GM13976 (cell line): Measurements from ENCODE around the gene HOXB3.
A peak's percentile ranks its signal among the peaks of the same experiment; 100 is the strongest.

Experiments
- DNase-seq: peaks from one replicate; pipeline ENCODE4 v3.0.0; 2012; ENCODE audit warnings: low spot score
- CTCF ChIP-seq: IDR thresholded peaks from 2 replicates; pipeline ENCODE4 v1.5.1; 2012; ENCODE audit warnings: borderline replicate concordance, mild to moderate bottlenecking; ENCODE audit not compliant: insufficient read depth; ENCODE audit errors: extremely low read depth, missing control alignments, control extremely low read depth
- in situ Hi-C: fragments of 300-500 bp; cut with MboI; formaldehyde crosslinking; loops from one replicate; pipeline ENCODE4 v1.12.0; 2022; ENCODE audit warnings: low sequenced_read_pairs, mixed read lengths, inconsistent platforms; ENCODE audit not compliant: unreplicated experiment

HOXB3 gene

GRCh38 chr17:48620461-48621139 is 30.6 kb upstream of the HOXB3 start:
- no peak for TF ChIP-seq CTCF
- in situ Hi-C loops, result no loop called here
- DNase-seq, result no peak

GRCh38 chr17:48619826-48620449 is 29.9 kb upstream of the HOXB3 start:
- no peak for TF ChIP-seq CTCF
- in situ Hi-C loops, result no loop called here
- no peak for DNase-seq

- TF ChIP-seq CTCF, result peak; percentile 96
- peak; percentile 92 for DNase-seq
- in situ Hi-C loops, result no loop called here
Observed at GRCh38 chr17:48618256-48618896, 28.3 kb upstream of the HOXB3 start.

GRCh38 chr17:48617471-48618255 is 27.6 kb upstream of the HOXB3 start:
- in situ Hi-C loops, result no loop called here
- no peak for DNase-seq
- TF ChIP-seq CTCF, result no peak

GRCh38 chr17:48616717-48617470 is 26.9 kb upstream of the HOXB3 start:
- in situ Hi-C loops, result no loop called here
- no peak for DNase-seq
- no peak for TF ChIP-seq CTCF
